A673 (cell line): ENCODE results near the gene RHO. TPM values are rescaled to one million over a fixed set of nuclear protein-coding genes. Genes with fewer than 3 reads are reported as not detected.

ENCODE experiments used
- BruUV-seq: library from RNA; stranded (reverse); fragments of 400-500 nt; replicated peaks from 2 replicates; lab custom pipeline; 2021; lab: Mats Ljungman, UMichigan
- CTCF ChIA-PET: fragments of 300-600 bp; sonication (Branson Sonifier 250); formaldehyde crosslinking; loops from one replicate; lab custom pipeline; 2022; ENCODE audit warnings: antibody characterized with exemption; lab: Charles Lee
- POLR2A ChIA-PET: fragments of 300-600 bp; sonication (Branson Sonifier 250); formaldehyde crosslinking; loops from one replicate; lab custom pipeline; 2022; ENCODE audit warnings: antibody characterized with exemption; ENCODE audit not compliant: low non-redundant PET; lab: Charles Lee
- DNase-seq: peaks from one replicate; pipeline ENCODE4 v3.0.0-alpha.2; 2015; ENCODE audit warnings: low spot score
- H3K27ac ChIP-seq: fragments of 200-600 bp; sonication (generic); 2 replicates; pipeline ENCODE4 v1.5.1; 2016; ENCODE audit warnings: mixed run types, low read depth, mild to moderate bottlenecking, mixed read lengths, antibody characterized with exemption, low read length; ENCODE audit not compliant: poor library complexity, severe bottlenecking
- H3K27me3 ChIP-seq: fragments of 200-600 bp; sonication (generic); replicated peaks from 2 replicates; pipeline ENCODE4 v1.6.1; 2017; ENCODE audit warnings: mixed run types, low read depth, mild to moderate bottlenecking, mixed read lengths, antibody characterized with exemption, low read length; ENCODE audit not compliant: insufficient read depth, poor library complexity
- H3K36me3 ChIP-seq: fragments of 200-600 bp; sonication (generic); 2 replicates; pipeline ENCODE4 v1.6.1; 2016; ENCODE audit warnings: mixed run types, mild to moderate bottlenecking, mixed read lengths, antibody characterized with exemption, low read length; ENCODE audit not compliant: insufficient read depth, poor library complexity, severe bottlenecking
- H3K4me1 ChIP-seq: fragments of 200-600 bp; sonication (generic); 2 replicates; pipeline ENCODE4 v1.6.1; 2017; ENCODE audit warnings: mixed run types, mild to moderate bottlenecking, mixed read lengths, antibody characterized with exemption, low read length; ENCODE audit not compliant: insufficient read depth, poor library complexity, severe bottlenecking
- H3K4me3 ChIP-seq: fragments of 200-600 bp; sonication (generic); 2 replicates; pipeline ENCODE4 v1.5.1; 2016; ENCODE audit warnings: low read depth, mixed run types, mild to moderate bottlenecking, mixed read lengths, low read length; ENCODE audit not compliant: poor library complexity, severe bottlenecking
- H3K9me3 ChIP-seq: fragments of 200-600 bp; sonication (generic); 2 replicates; pipeline ENCODE4 v1.6.1; 2016; ENCODE audit warnings: mixed run types, low read depth, mild to moderate bottlenecking, mixed read lengths, antibody characterized with exemption, low read length; ENCODE audit not compliant: poor library complexity, severe bottlenecking
- CTCF ChIP-seq: fragments of 300-800, 200-600 bp; sonication (generic); conservative IDR thresholded peaks from 2 replicates; pipeline ENCODE4 v1.5.1; 2017; ENCODE audit warnings: low read depth, mild to moderate bottlenecking, antibody characterized with exemption, low read length, moderate library complexity, mixed read lengths
- EZH2 ChIP-seq: fragments of 200-600 bp; sonication (generic); IDR thresholded peaks from 2 replicates; pipeline ENCODE4 v1.6.1; 2017; ENCODE audit warnings: borderline replicate concordance, low read depth, mild to moderate bottlenecking, mixed read lengths, antibody characterized with exemption, low read length; ENCODE audit not compliant: poor library complexity, severe bottlenecking
- intact Hi-C: fragments of 100-400 bp; cut with micrococcal nuclease; formaldehyde crosslinking; loops from one replicate; pipeline ENCODE4 v1.10.0; 2022; ENCODE audit not compliant: unreplicated experiment
- total RNA-seq: library from RNA; stranded (reverse); gene quantifications from 2 replicates; pipeline ENCODE4 v1.2.3, GENCODE V29; 2021

The RHO gene
- total RNA-seq, 1 experiment from 2014 or later = not detected

- Histone ChIP-seq H3K36me3 (no peaks in the 10 kb centered on the region), H3K4me1 (peaks cover 8% of the 10 kb centered on the region), H3K9me3 (no peaks in the 10 kb centered on the region), H3K4me3 (no peak overlapping the region), H3K27ac (no peak overlapping the region), H3K27me3 (no peaks in the 10 kb centered on the region)
- BruUV-seq = no TSS peak
- intact Hi-C loops = no loop called here
- ChIA-PET CTCF (no interaction called here), POLR2A (interaction anchor here (0.5 to 0.6 kb wide), 2 partner anchors 19 to 1498 kb away, joined by 3 to 7 read pairs; no protein-coding TSS in a partner anchor)
- TF ChIP-seq EZH2 = no peak
- no peak for TF ChIP-seq CTCF
- no peak for DNase-seq
Measured at GRCh38 chr3:129554356-129555152, 26.1 kb downstream of the RHO start.

GRCh38 chr3:129555153-129555550 is 26.7 kb downstream of the RHO start:
- ChIA-PET POLR2A (interaction anchor here (0.5 kb wide), 1 partner anchor 1497 kb away, joined by 3 read pairs; no protein-coding TSS in a partner anchor), CTCF (no interaction called here)
- Histone ChIP-seq H3K4me3 (no peak overlapping the region), H3K27ac (no peak overlapping the region), H3K27me3 (no peaks in the 10 kb centered on the region), H3K36me3 (no peaks in the 10 kb centered on the region), H3K4me1 (peaks cover 9% of the 10 kb centered on the region), H3K9me3 (no peaks in the 10 kb centered on the region)
- BruUV-seq = TSS peak; percentile 40
- DNase-seq = no peak
- TF ChIP-seq CTCF (no peak), EZH2 (no peak)
- intact Hi-C loops = no loop called here

- Histone ChIP-seq H3K27me3 (no peaks in the 10 kb centered on the region), H3K36me3 (no peaks in the 10 kb centered on the region), H3K4me3 (no peak overlapping the region), H3K27ac (no peak overlapping the region), H3K9me3 (no peaks in the 10 kb centered on the region), H3K4me1 (peaks cover 16% of the 10 kb centered on the region)
- BruUV-seq = no TSS peak
- ChIA-PET POLR2A (interaction anchor here (0.5 kb wide), 1 partner anchor 1497 kb away, joined by 3 read pairs; no protein-coding TSS in a partner anchor), CTCF (no interaction called here)
- no peak for TF ChIP-seq EZH2
- intact Hi-C loops = no loop called here
- DNase-seq = no peak
Measured at GRCh38 chr3:129555616-129556357, 27.3 kb downstream of the RHO start.
